Central memory CD8-positive, alpha-beta T cell (primary cell): ENCODE measurements around the gene JMJD7.

Source experiments
- ATAC-seq: fragments of 150-1000 bp; cut with Tn5 transposase; replicated peaks from 2 replicates; pipeline ENCODE4 v1.10.0; 2022; ENCODE audit warnings: mild to moderate bottlenecking, moderate FRiP score, moderate number of reproducible peaks; ENCODE audit not compliant: poor library complexity, severe bottlenecking; ENCODE audit errors: extremely low read depth
- DNase-seq, 2 donors: peaks; one replicate each; pipeline ENCODE4 v3.0.0; 2021; ENCODE audit warnings: low spot score in 2 of 2
- H3K27ac Mint-ChIP-seq: one replicate; pipeline ENCODE4 v1.8.0; 2022; ENCODE audit warnings: low read depth, mild to moderate bottlenecking, moderate library complexity, mixed read lengths
- H3K27me3 Mint-ChIP-seq: one replicate; pipeline ENCODE4 v1.8.0; 2022; ENCODE audit warnings: mixed read lengths
- H3K36me3 Mint-ChIP-seq: one replicate; pipeline ENCODE4 v1.8.0; 2022; ENCODE audit warnings: mild to moderate bottlenecking, moderate library complexity, mixed read lengths; ENCODE audit not compliant: insufficient read depth
- H3K4me1 Mint-ChIP-seq: one replicate; pipeline ENCODE4 v1.8.0; 2022; ENCODE audit warnings: mixed read lengths
- H3K4me3 Mint-ChIP-seq: one replicate; pipeline ENCODE4 v1.8.0; 2022; ENCODE audit warnings: mild to moderate bottlenecking, moderate library complexity, mixed read lengths
- H3K9me3 Mint-ChIP-seq: one replicate; pipeline ENCODE4 v1.8.0; 2022; ENCODE audit warnings: mixed read lengths

JMJD7 gene

GRCh38 chr15:41847206-41847605, 19.3 kb downstream of the JMJD7 start:
- Mint-ChIP-seq H3K4me1 (no peaks in the 10 kb centered on the region), H3K27ac (no peak overlapping the region), H3K36me3 (peaks cover 21% of the 10 kb centered on the region), H3K27me3 (no peaks in the 10 kb centered on the region), H3K4me3 (no peak overlapping the region), H3K9me3 (no peaks in the 10 kb centered on the region)
- no peak for DNase-seq
- no peak for ATAC-seq

DNA sequence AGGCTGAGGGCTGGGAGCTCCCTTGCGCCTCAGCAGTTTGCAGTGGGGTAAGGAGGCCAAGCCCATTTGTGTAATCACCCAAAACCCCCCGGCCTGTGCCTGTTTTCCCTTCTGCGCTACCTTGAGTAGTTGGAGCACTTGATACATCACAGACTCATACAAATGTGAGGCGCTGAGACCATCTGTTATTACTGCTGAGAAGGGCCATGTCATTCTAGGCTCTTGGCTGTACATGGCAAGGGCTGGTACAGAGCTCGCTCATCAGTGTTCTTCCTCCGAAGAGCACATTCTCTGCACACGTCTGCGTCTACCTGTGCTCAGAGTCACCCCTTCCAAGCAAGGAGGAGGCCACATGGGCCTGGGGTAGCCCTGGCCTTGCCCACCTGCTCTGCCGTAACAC, 20.1 kb downstream of the JMJD7 start:
- H3K9me3 Mint-ChIP-seq = no peaks in the 10 kb centered on the region
- H3K4me3 Mint-ChIP-seq = no peak overlapping the region
- ATAC-seq = no peak
- H3K4me1 Mint-ChIP-seq = no peaks in the 10 kb centered on the region
- H3K36me3 Mint-ChIP-seq = peaks cover 23% of the 10 kb centered on the region
- H3K27ac Mint-ChIP-seq = no peak overlapping the region
- no peak for DNase-seq
- no peaks in the 10 kb centered on the region for H3K27me3 Mint-ChIP-seq

GRCh38 chr15:41848631-41849030, 20.7 kb downstream of the JMJD7 start:
- peak overlapping the region; percentile 54 for H3K27ac Mint-ChIP-seq
- no peak for ATAC-seq
- DNase-seq = no peak

GRCh38 chr15:41849204-41849603, 21.3 kb downstream of the JMJD7 start:
- Mint-ChIP-seq H3K27ac (peak overlapping the region; percentile 54), H3K4me1 (no peaks in the 10 kb centered on the region), H3K4me3 (no peak overlapping the region), H3K36me3 (peaks cover 25% of the 10 kb centered on the region), H3K27me3 (no peaks in the 10 kb centered on the region), H3K9me3 (no peaks in the 10 kb centered on the region)
- no peak for DNase-seq
- no peak for ATAC-seq

More at GRCh38 chr15:41848631-41849030, 20.7 kb downstream of the JMJD7 start:
- Mint-ChIP-seq H3K4me3 (no peak overlapping the region), H3K4me1 (no peaks in the 10 kb centered on the region), H3K36me3 (peaks cover 25% of the 10 kb centered on the region), H3K9me3 (no peaks in the 10 kb centered on the region), H3K27me3 (no peaks in the 10 kb centered on the region)

- no peak for DNase-seq
- Mint-ChIP-seq H3K27ac (peak overlapping the region; percentile 25), H3K4me3 (no peak overlapping the region), H3K4me1 (no peaks in the 10 kb centered on the region), H3K36me3 (peaks cover 24% of the 10 kb centered on the region), H3K9me3 (no peaks in the 10 kb centered on the region), H3K27me3 (no peaks in the 10 kb centered on the region)
- no peak for ATAC-seq
Observed at GRCh38 chr15:41849861-41850260, 22.0 kb downstream of the JMJD7 start.

DNA sequence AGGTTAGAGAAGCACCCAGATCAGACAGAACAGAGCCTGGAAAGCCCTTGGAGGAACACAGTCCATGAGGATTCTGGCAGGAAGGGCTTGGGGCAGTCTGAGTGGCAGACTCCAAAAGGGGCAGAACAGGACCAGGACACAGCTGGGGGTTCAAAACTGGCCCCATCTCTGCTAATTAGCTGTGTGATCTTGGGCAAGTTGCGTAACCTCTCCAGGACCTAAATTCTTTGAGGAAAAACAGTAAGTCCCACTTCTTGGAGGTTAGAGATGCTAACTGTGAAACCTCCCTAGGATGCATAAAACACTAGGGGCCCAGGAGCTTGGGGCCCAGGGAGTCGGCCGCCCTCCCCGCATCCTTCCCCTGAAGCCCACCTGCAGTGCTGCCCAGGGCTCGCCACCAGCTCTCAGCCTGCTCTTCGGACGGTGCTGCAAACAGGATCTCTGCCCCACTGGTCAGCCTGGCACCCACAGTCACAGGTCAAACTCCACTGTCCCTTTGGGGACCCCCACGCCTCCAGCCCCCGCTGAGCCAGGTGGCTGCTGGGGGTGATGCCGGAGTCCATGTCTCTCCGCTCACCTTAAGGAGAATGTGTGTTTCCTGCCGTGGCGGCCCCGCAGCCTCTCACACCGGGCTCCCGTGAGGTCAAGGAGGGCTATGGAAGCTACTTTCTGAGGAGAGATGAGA, 22.7 kb downstream of the JMJD7 start:
- Mint-ChIP-seq H3K36me3 (peaks cover 23% of the 10 kb centered on the region), H3K9me3 (no peaks in the 10 kb centered on the region), H3K4me1 (no peaks in the 10 kb centered on the region), H3K4me3 (no peak overlapping the region), H3K27me3 (no peaks in the 10 kb centered on the region), H3K27ac (peak overlapping the region; percentile 25)
- ATAC-seq = no peak
- DNase-seq = no peak

GRCh38 chr15:41851167-41851523, 23.3 kb downstream of the JMJD7 start:
- Mint-ChIP-seq H3K27me3 (no peaks in the 10 kb centered on the region), H3K9me3 (no peaks in the 10 kb centered on the region), H3K36me3 (peaks cover 23% of the 10 kb centered on the region), H3K4me1 (no peaks in the 10 kb centered on the region), H3K4me3 (no peak overlapping the region), H3K27ac (peak overlapping the region; percentile 25)
- no peak for ATAC-seq
- DNase-seq = no peak

DNA sequence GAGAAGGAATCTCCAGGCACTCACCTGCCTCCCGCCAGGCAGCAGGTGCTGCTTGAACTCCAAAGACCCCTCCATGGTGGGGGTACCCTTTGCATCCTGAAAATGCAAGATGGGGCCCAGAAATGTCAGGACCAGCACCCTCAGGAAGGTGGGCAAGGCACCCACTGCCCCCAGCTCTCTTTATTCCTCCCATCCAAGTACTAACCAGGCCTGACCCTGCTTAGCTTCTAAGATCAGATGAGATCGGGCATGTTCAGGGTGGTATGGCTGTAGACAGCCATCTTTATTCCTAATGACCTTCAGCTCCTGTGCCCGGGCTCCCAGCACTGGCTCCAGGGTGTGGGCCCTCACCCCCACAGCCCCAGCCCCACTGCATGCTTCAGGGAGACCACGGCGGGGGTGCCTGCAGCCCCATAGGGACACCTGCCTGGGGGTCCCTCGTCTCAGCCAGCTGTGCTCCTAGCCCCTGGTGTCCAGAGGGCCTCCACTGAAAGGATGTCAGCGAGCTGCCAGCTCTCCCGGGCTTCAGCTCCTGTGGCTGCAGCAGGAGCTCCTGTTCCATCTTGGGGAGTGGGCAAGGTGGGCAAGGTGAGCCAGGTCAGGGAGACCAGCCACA, 24.0 kb downstream of the JMJD7 start:
- no peak for DNase-seq
- ATAC-seq = no peak
- Mint-ChIP-seq H3K9me3 (no peaks in the 10 kb centered on the region), H3K27ac (no peak overlapping the region), H3K36me3 (peaks cover 18% of the 10 kb centered on the region), H3K27me3 (no peaks in the 10 kb centered on the region), H3K4me3 (no peak overlapping the region), H3K4me1 (no peaks in the 10 kb centered on the region)

DNA sequence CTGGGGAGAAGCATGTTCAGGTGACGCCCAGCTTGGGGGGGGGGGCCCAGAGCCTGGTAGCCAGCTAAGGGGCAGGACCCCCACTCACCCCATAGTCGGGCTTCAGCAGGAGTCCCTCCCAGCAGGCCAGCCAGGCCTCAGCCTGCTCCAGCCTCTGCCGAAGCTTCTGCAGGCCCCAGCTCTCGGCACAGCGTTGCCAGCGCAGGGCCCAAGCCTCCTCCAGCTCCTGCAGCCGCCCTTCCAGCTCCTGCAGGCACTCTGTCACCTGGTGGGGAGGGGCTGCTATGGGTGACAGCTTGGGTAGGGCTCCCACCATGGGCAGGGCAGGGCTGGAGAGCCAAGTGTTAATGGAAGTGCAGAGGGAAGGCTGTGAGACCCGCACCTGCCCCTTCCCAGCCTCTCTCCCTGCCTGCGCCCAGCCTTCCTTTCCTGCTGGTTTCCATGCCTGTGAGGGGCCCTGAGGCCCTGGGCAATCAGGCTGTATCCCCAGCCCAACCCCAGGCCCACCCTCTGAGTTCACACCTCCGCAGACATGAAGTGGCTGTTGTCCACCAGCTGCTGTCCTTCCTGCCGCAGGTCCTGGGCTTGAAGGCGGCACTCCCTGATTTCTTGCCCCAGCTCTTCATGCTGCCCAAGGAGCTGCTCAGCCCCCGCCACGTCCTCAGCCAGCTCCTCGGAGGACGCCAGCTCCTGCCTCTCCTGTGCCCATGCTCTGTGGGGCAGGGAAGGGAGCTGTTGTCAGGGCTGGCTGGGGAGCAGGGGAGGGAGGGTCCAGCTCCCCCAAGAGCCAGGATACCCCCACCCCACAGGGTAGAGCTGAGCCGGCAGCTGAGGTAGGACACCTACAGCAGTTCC, 25.1 kb downstream of the JMJD7 start:
- H3K9me3 Mint-ChIP-seq = no peaks in the 10 kb centered on the region
- no peak overlapping the region for H3K4me3 Mint-ChIP-seq
- H3K36me3 Mint-ChIP-seq = peaks cover 13% of the 10 kb centered on the region
- DNase-seq (no peak), ATAC-seq (no peak)
- H3K27ac Mint-ChIP-seq = no peak overlapping the region
- H3K4me1 Mint-ChIP-seq = no peaks in the 10 kb centered on the region
- no peaks in the 10 kb centered on the region for H3K27me3 Mint-ChIP-seq

GRCh38 chr15:41853831-41854230, 25.9 kb downstream of the JMJD7 start:
- no peaks in the 10 kb centered on the region for H3K9me3 Mint-ChIP-seq
- H3K27ac Mint-ChIP-seq = no peak overlapping the region
- H3K27me3 Mint-ChIP-seq = no peaks in the 10 kb centered on the region

GRCh38 chr15:41854443-41854842, 26.6 kb downstream of the JMJD7 start:
- Mint-ChIP-seq H3K9me3 (no peaks in the 10 kb centered on the region), H3K4me1 (no peaks in the 10 kb centered on the region), H3K27me3 (no peaks in the 10 kb centered on the region), H3K4me3 (no peak overlapping the region), H3K27ac (no peak overlapping the region), H3K36me3 (peaks cover 4% of the 10 kb centered on the region)
- DNase-seq (no peak), ATAC-seq (no peak)

More at GRCh38 chr15:41853831-41854230, 25.9 kb downstream of the JMJD7 start:
- no peak for DNase-seq
- Mint-ChIP-seq H3K4me3 (no peak overlapping the region), H3K36me3 (peaks cover 7% of the 10 kb centered on the region), H3K4me1 (no peaks in the 10 kb centered on the region)
- no peak for ATAC-seq

DNA sequence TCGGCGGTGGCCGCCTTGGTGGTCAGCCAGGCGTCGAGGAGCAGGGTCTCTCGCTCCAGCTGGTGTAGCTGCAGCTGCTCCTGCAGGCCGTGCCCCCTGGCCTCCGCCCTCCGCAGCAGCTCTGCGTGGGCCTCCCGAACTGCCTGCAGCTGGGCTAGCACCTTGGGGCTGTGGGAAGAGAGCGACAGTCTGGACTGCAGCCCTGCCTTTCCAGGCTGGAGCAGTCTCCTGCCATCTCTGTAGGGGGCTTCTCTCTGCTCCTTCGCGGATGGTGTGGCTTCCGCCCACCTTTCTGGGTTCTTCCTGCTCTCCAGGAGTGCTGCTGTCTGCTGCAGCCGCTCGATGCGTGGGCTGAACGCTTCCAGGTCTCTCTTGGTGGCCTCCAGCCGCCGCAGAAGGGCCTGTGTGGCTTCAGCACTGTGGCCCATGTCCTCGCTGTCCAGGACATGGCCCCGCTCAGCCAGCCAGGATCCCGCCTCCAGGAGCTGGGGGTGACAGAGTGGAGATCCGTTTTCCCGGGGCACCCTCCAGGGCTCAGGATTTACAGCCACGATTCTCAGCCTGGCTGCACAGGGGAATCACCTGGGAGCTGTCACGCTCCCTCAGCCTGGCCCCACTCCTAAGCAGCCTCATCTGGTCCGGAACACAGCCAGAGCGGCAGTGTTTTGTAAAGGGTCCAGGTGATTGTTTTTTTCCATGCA, 27.5 kb downstream of the JMJD7 start:
- no peaks in the 10 kb centered on the region for H3K27me3 Mint-ChIP-seq
- no peak for DNase-seq
- no peak overlapping the region for H3K27ac Mint-ChIP-seq
- H3K4me3 Mint-ChIP-seq = no peak overlapping the region
- no peaks in the 10 kb centered on the region for H3K9me3 Mint-ChIP-seq
- H3K4me1 Mint-ChIP-seq = peaks cover 4% of the 10 kb centered on the region
- H3K36me3 Mint-ChIP-seq = peaks cover 4% of the 10 kb centered on the region
- no peak for ATAC-seq
